SK-N-SH (cell line): ENCODE measurements around the gene PDGFB. TPM values are rescaled to one million over a fixed set of nuclear protein-coding genes. Genes with fewer than 3 reads are reported as not detected.

ENCODE experiments used
- CTCF ChIA-PET: fragments of 300-600, 350-600 bp; formaldehyde crosslinking; extraction: SDS; loops from one replicate; lab custom pipeline; 2021; lab: Yijun Ruan, JAX
- POLR2A ChIA-PET: fragments of 350-600 bp; sonication (Branson Sonifier 250); formaldehyde crosslinking; extraction: SDS; loops from one replicate; lab custom pipeline; 2020; ENCODE audit warnings: antibody characterized with exemption, inconsistent platforms; lab: Yijun Ruan, JAX
- DNase-seq: peaks from one replicate; pipeline ENCODE4 v3.0.0; 2012
- H2AFZ ChIP-seq: fragments of 200-600 bp; sonication (generic); 2 replicates; pipeline ENCODE4 v1.8.1; 2016; ENCODE audit warnings: antibody characterized with exemption, mild to moderate bottlenecking, low read depth
- H3F3A ChIP-seq: fragments of 200-600 bp; sonication (generic); replicated peaks from 2 replicates; pipeline ENCODE3; 2016; ENCODE audit warnings: antibody characterized with exemption, mild to moderate bottlenecking; ENCODE audit not compliant: insufficient read depth
- H3K27ac ChIP-seq, 2 experiments: fragments of 200-500 bp in 1 of 2; fragments of 200-600 bp in 1 of 2; sonication (Bioruptor generic) in 1 of 2; sonication (generic), shearing (Covaris generic) in 1 of 2; 2 replicates each; pipeline versions ENCODE4 v1.5.1 to v1.6.1; 2014 to 2016; ENCODE audit warnings: low read depth in 2 of 2, inconsistent platforms in 1 of 2, low read length in 1 of 2, mild to moderate bottlenecking in 1 of 2, mixed read lengths in 1 of 2
- H3K27me3 ChIP-seq: fragments of 200-600 bp; sonication (generic), shearing (Covaris generic); 2 replicates; pipeline ENCODE4 v1.6.1; 2016; ENCODE audit warnings: mixed run types; ENCODE audit not compliant: insufficient read depth
- H3K36me3 ChIP-seq, 2 experiments: fragments of 200-500 bp in 1 of 2; fragments of 200-600 bp in 1 of 2; sonication (Bioruptor generic) in 1 of 2; sonication (generic) in 1 of 2; replicated peaks in 1 of 2; 2 replicates each; pipeline versions ENCODE3 to v1.5.1; 2014 to 2016; ENCODE audit warnings: low read length in 1 of 2, mild to moderate bottlenecking in 1 of 2; ENCODE audit not compliant: insufficient read depth in 2 of 2, control insufficient read depth in 1 of 2
- H3K4me1 ChIP-seq, 2 experiments: fragments of 200-500 bp in 1 of 2; fragments of 200-600 bp in 1 of 2; sonication (Bioruptor generic) in 1 of 2; sonication (generic), shearing (Covaris generic) in 1 of 2; 2 replicates each; pipeline versions ENCODE4 v1.5.1 to v1.6.1; 2014 to 2016; ENCODE audit warnings: low read depth in 1 of 2, low read length in 1 of 2, mixed run types in 1 of 2; ENCODE audit not compliant: insufficient read depth in 2 of 2, control insufficient read depth in 1 of 2
- H3K4me2 ChIP-seq: fragments of 200-600 bp; sonication (generic), shearing (Covaris generic); 2 replicates; pipeline ENCODE4 v1.6.1; 2017; ENCODE audit warnings: mixed run types
- H3K4me3 ChIP-seq, 2 experiments: fragments of 200-500 bp in 1 of 2; fragments of 200-600 bp in 1 of 2; sonication (Bioruptor generic) in 1 of 2; sonication (generic), shearing (Covaris generic) in 1 of 2; 2 replicates each; pipeline versions ENCODE4 v1.5.1 to v1.8.1; 2014 to 2016; ENCODE audit warnings: low read depth in 2 of 2, inconsistent platforms in 1 of 2, low read length in 1 of 2, mild to moderate bottlenecking in 1 of 2, mixed read lengths in 1 of 2, moderate library complexity in 1 of 2
- H3K79me2 ChIP-seq: fragments of 200-600 bp; sonication (generic); 2 replicates; pipeline ENCODE4 v1.8.1; 2017; ENCODE audit warnings: mild to moderate bottlenecking; ENCODE audit not compliant: insufficient read depth
- H3K9ac ChIP-seq: fragments of 200-600 bp; sonication (generic); 2 replicates; pipeline ENCODE4 v1.6.1; 2017; ENCODE audit warnings: mixed run types
- H3K9me2 ChIP-seq: fragments of 200-600 bp; sonication (generic); 2 replicates; pipeline ENCODE4 v1.6.1; 2017; ENCODE audit warnings: mixed run types
- H3K9me3 ChIP-seq: fragments of 200-600 bp; sonication (generic); 2 replicates; pipeline ENCODE4 v1.6.1; 2017; ENCODE audit warnings: mixed run types, mild to moderate bottlenecking, moderate library complexity
- H4K20me1 ChIP-seq: fragments of 200-600 bp; sonication (generic); 2 replicates; pipeline ENCODE4 v1.6.1; 2017; ENCODE audit warnings: mild to moderate bottlenecking, mixed run types; ENCODE audit not compliant: insufficient read depth
- CTCF ChIP-seq: fragments of 200-600 bp; sonication (generic); IDR thresholded peaks from 2 replicates; pipeline ENCODE4 v1.6.1; 2017; ENCODE audit warnings: antibody characterized with exemption, mild to moderate bottlenecking, moderate library complexity
- EP300 ChIP-seq, 2 experiments: IDR thresholded peaks; 2 replicates each; pipeline versions ENCODE4 v1.4.0 to v1.6.1; 2012; ENCODE audit warnings: borderline replicate concordance in 1 of 2, low read depth in 1 of 2, low read length in 1 of 2
- EZH2phosphoT487 ChIP-seq: fragments of 200-600 bp; sonication (generic); IDR thresholded peaks from 2 replicates; pipeline ENCODE4 v1.6.1; 2017; ENCODE audit warnings: low read depth, mixed run types, mild to moderate bottlenecking, antibody characterized with exemption, moderate library complexity, borderline replicate concordance
- FOSL2 ChIP-seq: IDR thresholded peaks from 2 replicates; pipeline ENCODE4 v1.4.0; 2012; ENCODE audit warnings: low read depth, mild to moderate bottlenecking, moderate library complexity, borderline replicate concordance
- FOXM1 ChIP-seq: IDR thresholded peaks from 2 replicates; pipeline ENCODE4 v1.4.0; 2012; ENCODE audit warnings: low read depth, mild to moderate bottlenecking
- GABPA ChIP-seq: IDR thresholded peaks from 2 replicates; pipeline ENCODE4 v1.4.0; 2012; ENCODE audit warnings: low read depth, mild to moderate bottlenecking
- GATA2 ChIP-seq: sonication (generic); formaldehyde crosslinking; IDR thresholded peaks from 2 replicates; pipeline ENCODE4 v1.5.0; 2020; ENCODE audit warnings: mild to moderate bottlenecking, missing genetic modification reagents
- JUND ChIP-seq: IDR thresholded peaks from 2 replicates; pipeline ENCODE4 v1.4.0; 2012
- MAX ChIP-seq: IDR thresholded peaks from 2 replicates; pipeline ENCODE4 v1.4.0; 2012; ENCODE audit warnings: low read depth
- MXI1 ChIP-seq: IDR thresholded peaks from 2 replicates; pipeline ENCODE4 v1.6.1; 2012; ENCODE audit warnings: mild to moderate bottlenecking, low read depth, low read length, improper control_type of control experiment
- NFIC ChIP-seq: IDR thresholded peaks from 2 replicates; pipeline ENCODE4 v1.4.0; 2012; ENCODE audit warnings: borderline replicate concordance
- RFX5 ChIP-seq: IDR thresholded peaks from 2 replicates; pipeline ENCODE4 v1.6.1; 2012; ENCODE audit warnings: mild to moderate bottlenecking, improper control_type of control experiment, low read length
- RXRA ChIP-seq: IDR thresholded peaks from 2 replicates; pipeline ENCODE4 v1.4.0; 2012; ENCODE audit warnings: low read depth, mild to moderate bottlenecking, borderline replicate concordance
- SMC3 ChIP-seq: IDR thresholded peaks from 2 replicates; pipeline ENCODE4 v1.6.1; 2012; ENCODE audit warnings: low read depth, low read length, improper control_type of control experiment
- TAF1 ChIP-seq: IDR thresholded peaks from 2 replicates; pipeline ENCODE4 v1.6.1; 2012; ENCODE audit warnings: low read depth, mild to moderate bottlenecking, low read length, moderate library complexity, borderline replicate concordance
- TCF12 ChIP-seq: IDR thresholded peaks from 2 replicates; pipeline ENCODE4 v1.4.0; 2012
- YY1 ChIP-seq: IDR thresholded peaks from 2 replicates; pipeline ENCODE4 v1.4.0; 2012; ENCODE audit warnings: low read depth, mild to moderate bottlenecking
- ZBTB33 ChIP-seq: IDR thresholded peaks from 2 replicates; pipeline ENCODE4 v1.4.0; 2012; ENCODE audit warnings: low read depth, borderline replicate concordance
- WGBS: methylation state at CpG from one replicate; pipeline ENCODE4 v1.1.6; 2017; ENCODE audit warnings: low lambda C conversion rate; 5-methylcytosine and 5-hydroxymethylcytosine counted together
- polyA plus RNA-seq, 3 experiments: library from polyadenylated mRNA; depleted of rRNA; stranded (reverse); fragments of >200 nt; gene quantifications; 2 replicates each; pipeline ENCODE4 v1.2.3, GENCODE V29; 2012

Gene PDGFB
- polyA plus RNA-seq, 1 of the 3 experiments (the other 2 are of a cell fraction) = 0.44 TPM

- 71% methylated on average over 2 of the region's 3 CpGs for WGBS
- DNase-seq = no peak
- Histone ChIP-seq H3K27me3 (peaks cover 12% of the 10 kb centered on the region; the same call in 1 of the 2 replicates), H3K9me2 (no peaks in the 10 kb centered on the region), H3K36me3 (no peaks in the 10 kb centered on the region), H3K4me3 (no peak overlapping the region), H3K27ac (no peak overlapping the region), H3F3A (no peaks in the 10 kb centered on the region), H2AFZ (no peak overlapping the region), H3K9ac (no peak overlapping the region), H3K79me2 (no peaks in the 10 kb centered on the region), H3K9me3 (no peaks in the 10 kb centered on the region), H3K4me1 (no peaks in the 10 kb centered on the region; a peak in 1 of 4 replicates), H3K4me2 (no peak overlapping the region), H4K20me1 (no peaks in the 10 kb centered on the region)
- TF ChIP-seq EZH2phosphoT487 (no peak), ZBTB33 (no peak), NFIC (no peak), TAF1 (no peak), RFX5 (no peak), TCF12 (no peak), FOXM1 (no peak), GATA2 (no peak), RXRA (no peak), CTCF (no peak)
- ChIA-PET POLR2A (no interaction called here), CTCF (no interaction called here)
These were observed 1.4 kb upstream of the PDGFB start for GRCh38 chr22:39246217-39246616.

- Histone ChIP-seq H3K9ac (no peak overlapping the region), H3K36me3 (no peaks in the 10 kb centered on the region), H3F3A (no peaks in the 10 kb centered on the region), H3K79me2 (no peaks in the 10 kb centered on the region), H3K4me3 (no peak overlapping the region), H2AFZ (no peak overlapping the region), H3K4me2 (no peak overlapping the region; the same call in 1 of the 2 replicates), H3K9me3 (no peaks in the 10 kb centered on the region), H4K20me1 (no peaks in the 10 kb centered on the region), H3K27me3 (peaks cover 12% of the 10 kb centered on the region; the same call in 1 of the 2 replicates), H3K4me1 (no peaks in the 10 kb centered on the region; a peak in 1 of 4 replicates), H3K9me2 (no peaks in the 10 kb centered on the region), H3K27ac (no peak overlapping the region)
- POLR2A ChIA-PET = no interaction called here
- 47% methylated on average over 10 of the region's 22 CpGs for WGBS
- CTCF ChIA-PET = no interaction called here
- DNase-seq = no peak
- TF ChIP-seq JUND (no peak), YY1 (no peak), TCF12 (no peak), MXI1 (no peak), EP300 (IDR thresholded peaks at IDR 0.05; ENCODE audit: borderline replicate concordance in 1 of 2, low read depth in 1 of 2, low read length in 1 of 2) (no peak), FOSL2 (no peak), SMC3 (no peak), GABPA (no peak), ZBTB33 (no peak), MAX (no peak)
These were observed 603 bp upstream of the PDGFB start for GRCh38 chr22:39245130-39246039.
